ENCODE results near the gene MASTL. TPM values are rescaled to one million over a fixed set of nuclear protein-coding genes. Genes with fewer than 3 reads are reported as not detected.

MASTL gene
- total RNA-seq, 2 donors from 2014 or later, result 7.2 to 8.4 TPM

- intact Hi-C loops (cut with DNase I, micrococcal nuclease), result no loop called here
- ATAC-seq, result no peak
- no peak for DNase-seq
Observed at GRCh38 chr10:27207350-27207749, 52.2 kb downstream of the MASTL start.

GRCh38 chr10:27223964-27224363, 68.8 kb downstream of the MASTL start:
- intact Hi-C loops (cut with DNase I, micrococcal nuclease), result loop anchor here in 1 of 2 donors (10.0 kb wide), 1 partner anchor 141 kb away; no protein-coding TSS in a partner anchor
- ATAC-seq (peak; percentile 75), DNase-seq (peak in 1 of 2 donors; percentile 53)

GRCh38 chr10:27225011-27225590, 69.9 kb downstream of the MASTL start:
- intact Hi-C loops (cut with DNase I, micrococcal nuclease), result loop anchor here in 1 of 2 donors (10.0 kb wide), 1 partner anchor 140 kb away; no protein-coding TSS in a partner anchor
- DNase-seq (no peak), ATAC-seq (no peak)

GRCh38 chr10:27225642-27226257, 70.6 kb downstream of the MASTL start:
- DNase-seq (no peak), ATAC-seq (no peak)
- intact Hi-C loops (cut with DNase I, micrococcal nuclease), result loop anchor here in 1 of 2 donors (10.0 kb wide), 1 partner anchor 139 kb away; no protein-coding TSS in a partner anchor

- ATAC-seq, result no peak
Observed at GRCh38 chr10:27230022-27230421, 74.9 kb downstream of the MASTL start.

GRCh38 chr10:27235706-27236105, 80.6 kb downstream of the MASTL start:
- ATAC-seq (no peak), DNase-seq (no peak)
- intact Hi-C loops (cut with DNase I, micrococcal nuclease), result no loop called here

More at GRCh38 chr10:27230022-27230421, 74.9 kb downstream of the MASTL start:
- DNase-seq, result no peak
- intact Hi-C loops (cut with DNase I, micrococcal nuclease), result no loop called here

Other genes starting within 250 kb of the MASTL start
- gene ANKRD26, start 54.9 kb upstream of the MASTL start, total RNA-seq, result 1 to 10 TPM; 4.7 to 5.3 TPM
- 10 to 100 TPM; 99.3 to 99.7 TPM for gene YME1L1, start 968 bp upstream of the MASTL start, total RNA-seq
- 10 to 100 TPM; 36.3 to 39.4 TPM for gene ACBD5, start 85.4 kb downstream of the MASTL start, total RNA-seq

Data from left colon (tissue), 2 donors.